Mesothelial cell of epicardium (in vitro differentiated cells): ENCODE results near the gene CTDP1. TPM values are rescaled to one million over a fixed set of nuclear protein-coding genes. Genes with fewer than 3 reads are reported as not detected.

Source experiments
- DNase-seq, 2 experiments: peaks; one replicate each; pipeline ENCODE4 v3.0.0; 2021; ENCODE audit warnings: low spot score in 2 of 2; ENCODE audit not compliant: unreplicated experiment in 2 of 2
- H3K27ac Mint-ChIP-seq: 2 replicates; pipeline ENCODE4 v1.8.0; 2021; ENCODE audit warnings: mixed read lengths
- H3K27me3 Mint-ChIP-seq: 2 replicates; pipeline ENCODE4 v1.8.0; 2021; ENCODE audit warnings: low read depth, mixed read lengths
- H3K36me3 Mint-ChIP-seq: 2 replicates; pipeline ENCODE4 v1.8.0; 2021; ENCODE audit warnings: mixed read lengths
- H3K4me1 Mint-ChIP-seq: 2 replicates; pipeline ENCODE4 v1.8.0; 2021; ENCODE audit warnings: mixed read lengths
- H3K4me3 Mint-ChIP-seq: 2 replicates; pipeline ENCODE4 v1.8.0; 2021; ENCODE audit warnings: mild to moderate bottlenecking, moderate library complexity, mixed read lengths
- H3K9me3 Mint-ChIP-seq: 2 replicates; pipeline ENCODE4 v1.8.0; 2021; ENCODE audit warnings: mixed read lengths
- CTCF ChIP-seq: fragments of 200-600 bp; sonication (generic); IDR thresholded peaks from one replicate; pipeline ENCODE4 v1.5.0; 2021; ENCODE audit warnings: antibody characterized with exemption; ENCODE audit not compliant: unreplicated experiment
- total RNA-seq: library from RNA; stranded (reverse); gene quantifications from 3 replicates; pipeline ENCODE4 v1.2.1, GENCODE V29; 2021

The CTDP1 gene
- total RNA-seq, 1 donor from 2014 or later, result 24.1 TPM

GRCh38 chr18:79796016-79796415 is 116.4 kb downstream of the CTDP1 start:
- Mint-ChIP-seq H3K4me3 (no peak overlapping the region), H3K9me3 (no peaks in the 10 kb centered on the region), H3K27ac (no peak overlapping the region), H3K27me3 (peaks cover 85% of the 10 kb centered on the region), H3K36me3 (no peaks in the 10 kb centered on the region), H3K4me1 (peaks cover 14% of the 10 kb centered on the region)
- no peak for DNase-seq
- TF ChIP-seq CTCF, result no peak

DNA sequence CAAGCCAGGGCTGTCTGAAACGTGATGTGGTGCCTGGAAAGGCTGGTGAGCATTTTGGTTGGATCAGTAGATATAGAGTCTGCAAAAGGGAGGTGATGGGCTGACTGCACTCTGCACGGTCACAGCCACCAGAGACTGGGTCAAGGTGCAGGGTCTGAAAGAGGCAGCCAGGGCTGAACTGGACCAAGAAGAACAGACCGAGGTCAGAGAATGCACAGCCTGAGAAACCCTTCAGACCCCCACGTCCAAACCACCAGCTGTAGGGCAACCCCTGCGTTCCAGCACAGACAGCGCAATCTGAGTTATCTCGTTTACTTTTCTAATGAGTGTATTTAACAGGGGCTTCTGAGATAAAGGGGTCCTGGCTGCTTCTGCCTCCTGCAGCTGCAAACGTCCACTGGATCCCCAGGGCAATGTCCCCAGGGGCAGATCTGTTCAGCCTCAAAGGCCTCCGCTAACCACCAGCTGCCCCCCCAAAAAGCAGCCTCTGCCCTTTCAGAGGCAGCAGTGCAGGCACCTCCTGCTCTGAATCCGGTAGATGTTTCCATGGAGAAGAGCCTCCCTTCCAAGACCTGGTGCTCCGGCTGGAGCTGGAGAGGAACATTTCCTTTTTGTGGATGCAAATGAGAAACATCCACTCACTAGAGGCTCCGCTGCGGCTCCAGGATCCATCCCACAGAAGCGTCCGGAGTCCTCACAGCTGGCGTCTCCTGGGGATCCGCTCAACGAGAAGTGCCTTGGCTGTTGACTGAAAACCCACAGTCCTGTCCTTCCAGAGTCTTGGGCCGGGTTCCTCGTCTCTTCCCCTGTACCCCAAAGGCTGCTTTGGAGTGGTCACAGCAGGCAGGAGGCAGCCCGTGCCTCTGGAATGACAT is 117.2 kb downstream of the CTDP1 start:
- peaks cover 85% of the 10 kb centered on the region for H3K27me3 Mint-ChIP-seq
- peaks cover 7% of the 10 kb centered on the region for H3K4me1 Mint-ChIP-seq
- no peaks in the 10 kb centered on the region for H3K36me3 Mint-ChIP-seq
- H3K4me3 Mint-ChIP-seq, result peak overlapping the region; percentile 60
- no peaks in the 10 kb centered on the region for H3K9me3 Mint-ChIP-seq
- no peak for DNase-seq
- no peak for TF ChIP-seq CTCF
- no peak overlapping the region for H3K27ac Mint-ChIP-seq

DNA sequence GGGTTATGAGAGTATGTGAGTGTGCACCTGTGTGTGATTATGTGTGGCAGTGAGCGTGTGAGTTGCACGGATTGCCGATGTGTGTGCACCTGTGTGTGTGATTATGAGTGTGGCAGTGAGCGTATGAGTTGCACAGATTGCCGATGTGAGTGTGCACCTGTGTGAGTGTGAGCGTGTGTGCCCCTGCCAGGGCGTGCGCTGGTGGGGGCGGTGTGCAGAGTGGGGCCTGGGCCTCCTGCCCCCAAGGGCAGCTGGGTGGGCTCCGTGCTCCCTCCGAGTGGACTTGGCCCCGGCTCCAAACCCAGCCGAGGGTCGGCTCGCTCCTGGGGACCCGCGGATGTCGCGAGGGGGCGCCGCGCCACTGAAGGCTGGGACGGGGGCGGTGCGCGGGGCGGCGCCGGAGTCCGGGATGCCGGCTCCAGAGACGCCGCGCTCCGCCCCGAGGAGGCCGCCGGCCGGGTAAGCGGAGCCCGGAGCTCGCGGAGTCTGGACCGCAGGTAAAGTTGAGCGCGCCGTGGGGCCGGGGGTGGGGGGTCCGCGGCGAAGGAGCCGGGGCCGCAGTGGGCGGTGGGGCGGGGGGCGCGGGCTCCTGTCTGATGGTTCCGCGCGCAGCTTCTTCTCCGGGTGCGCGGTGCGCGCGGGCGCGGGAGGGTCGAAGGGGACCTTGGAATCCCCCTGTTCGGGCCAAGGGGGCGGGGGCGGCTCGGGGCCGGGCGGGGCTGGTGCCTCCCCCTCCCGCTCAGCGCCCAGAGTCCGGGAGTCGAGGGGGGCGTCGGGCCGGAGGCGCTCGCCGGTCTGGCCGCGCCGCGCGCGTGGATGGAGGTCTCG is 118.1 kb downstream of the CTDP1 start, which contains the start of gene KCNG2:
KCNG2 (plus strand) TSS at position 421 of the 828 bp plus-strand sequence. CDS start 65,730 bp downstream, outside the sequence.
- TF ChIP-seq CTCF, result no peak
- Mint-ChIP-seq H3K27ac (no peak within 1 kb of the TSS), H3K36me3 (no peaks in the 10 kb centered on the region), H3K27me3 (peaks cover 82% of the 10 kb centered on the region), H3K9me3 (no peaks in the 10 kb centered on the region), H3K4me3 (peak within 1 kb of the TSS; percentile 60), H3K4me1 (peaks cover 5% of the 10 kb centered on the region)
- peak in 1 of 2 experiments; percentile 64 for DNase-seq

GRCh38 chr18:79798346-79798998 is 118.9 kb downstream of the CTDP1 start:
- no peak for DNase-seq
- Mint-ChIP-seq H3K36me3 (no peaks in the 10 kb centered on the region), H3K9me3 (no peaks in the 10 kb centered on the region), H3K27me3 (peaks cover 80% of the 10 kb centered on the region), H3K4me1 (peaks cover 5% of the 10 kb centered on the region), H3K4me3 (peak overlapping the region; percentile 50), H3K27ac (no peak overlapping the region)
- TF ChIP-seq CTCF, result no peak

DNA sequence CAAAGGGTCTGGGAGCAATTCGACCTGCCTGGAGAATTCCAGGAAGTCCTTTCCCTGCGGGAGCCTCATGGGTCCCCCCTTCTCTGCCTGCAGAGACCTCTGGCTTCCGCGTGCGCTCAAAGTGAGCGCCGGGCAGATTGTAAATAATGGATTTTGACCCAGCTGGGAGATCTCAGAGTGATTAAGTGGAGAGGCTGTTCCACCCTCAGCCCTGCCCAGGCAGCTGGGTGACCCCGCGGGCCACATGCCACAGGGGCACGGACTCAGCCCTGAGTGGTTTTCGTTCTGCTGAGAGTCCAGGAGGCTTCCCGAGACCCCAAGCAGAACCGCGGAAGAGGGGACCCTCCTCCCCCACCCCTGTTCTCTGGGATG is 119.4 kb downstream of the CTDP1 start:
- Mint-ChIP-seq H3K27me3 (peaks cover 78% of the 10 kb centered on the region), H3K4me3 (peak overlapping the region; percentile 50), H3K36me3 (no peaks in the 10 kb centered on the region), H3K4me1 (peaks cover 5% of the 10 kb centered on the region), H3K9me3 (no peaks in the 10 kb centered on the region), H3K27ac (no peak overlapping the region)
- TF ChIP-seq CTCF, result no peak
- DNase-seq, result no peak
